ENCODE measurements around the gene PSME2.

PSME2 gene

GRCh38 chr14:24179294-24179960, 33.0 kb upstream of the PSME2 start:
- no peak for FAIRE-seq

GRCh38 chr14:24178399-24179178, 32.2 kb upstream of the PSME2 start:
- FAIRE-seq = no peak

- FAIRE-seq = no peak
Measured at GRCh38 chr14:24177891-24178290, 31.5 kb upstream of the PSME2 start.

DNA sequence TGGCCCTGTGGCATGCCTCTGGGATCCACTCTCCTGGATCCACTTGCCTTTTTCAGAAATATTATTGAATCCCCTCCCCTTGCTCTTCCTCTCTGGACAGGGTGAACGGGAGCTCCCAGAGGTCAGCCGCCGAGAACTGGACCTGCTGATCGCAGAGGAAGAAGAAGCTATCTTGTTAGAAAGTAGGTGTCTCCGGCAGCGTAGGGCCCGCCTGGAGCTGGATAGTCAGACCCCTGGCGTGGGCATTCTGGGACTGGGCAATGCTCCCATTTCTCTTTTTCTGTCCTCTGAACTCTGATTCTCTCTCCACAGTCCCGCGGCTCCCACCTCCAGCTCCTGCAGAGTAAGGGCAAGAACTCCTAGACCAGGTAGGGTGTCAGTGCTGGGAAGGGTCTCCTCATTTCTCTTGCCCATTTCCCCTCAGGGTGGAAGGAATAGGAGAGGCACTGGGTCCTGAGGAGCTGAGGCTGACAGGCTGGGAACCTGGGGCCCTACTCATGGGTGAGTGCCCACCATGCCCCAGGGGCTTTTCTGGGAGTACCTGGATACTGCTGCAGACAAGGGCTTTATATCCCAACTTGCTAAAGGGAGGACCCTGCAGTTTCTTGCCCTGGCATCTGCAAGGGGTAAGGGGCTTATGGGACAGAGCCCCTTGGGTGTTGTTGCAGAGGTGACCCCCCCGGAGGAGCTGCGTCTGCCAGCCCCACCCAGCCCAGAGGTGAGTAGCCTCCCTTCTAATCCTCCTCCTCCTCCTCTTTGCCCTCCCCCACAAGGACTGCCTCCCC, 30.8 kb upstream of the PSME2 start:
- FAIRE-seq = no peak

GRCh38 chr14:24176599-24176998, 30.2 kb upstream of the PSME2 start:
- no peak for FAIRE-seq

GRCh38 chr14:24172871-24173281, 26.5 kb upstream of the PSME2 start:
- no peak for FAIRE-seq

DNA sequence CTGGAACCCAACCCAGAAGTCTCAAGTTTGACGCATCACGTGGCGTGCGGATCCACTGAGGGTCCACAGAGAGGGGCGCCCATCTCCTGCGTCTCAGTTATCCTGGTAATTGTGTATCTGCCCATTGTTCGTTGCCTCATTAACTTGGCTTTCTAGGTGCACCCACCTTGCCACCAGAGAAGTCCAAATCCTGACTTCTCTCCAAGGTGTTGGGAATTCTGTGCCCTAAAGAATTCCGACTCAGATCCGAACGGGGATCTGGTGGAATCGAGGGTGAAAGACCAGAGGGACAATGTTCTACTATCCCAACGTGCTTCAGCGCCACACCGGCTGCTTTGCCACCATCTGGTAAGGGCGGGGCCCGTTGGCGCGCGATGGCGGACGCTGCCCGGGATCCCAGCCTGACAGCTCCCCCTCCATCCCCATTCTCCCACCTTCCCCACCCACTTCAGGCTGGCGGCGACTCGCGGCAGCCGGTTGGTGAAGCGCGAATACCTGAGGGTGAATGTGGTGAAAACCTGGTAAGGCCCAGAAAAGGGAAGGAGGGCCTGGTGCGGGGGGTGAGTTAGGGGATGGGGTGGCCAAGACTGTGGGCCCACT, 26.0 kb upstream of the PSME2 start:
- FAIRE-seq = no peak

- FAIRE-seq = peak; percentile 77
Measured at GRCh38 chr14:24171422-24172260, 25.2 kb upstream of the PSME2 start, which contains the start of gene REC8. TSS of gene REC8 (plus strand) at chr14:24172080. CDS start at chr14:24172553, 473 bp downstream.

DNA sequence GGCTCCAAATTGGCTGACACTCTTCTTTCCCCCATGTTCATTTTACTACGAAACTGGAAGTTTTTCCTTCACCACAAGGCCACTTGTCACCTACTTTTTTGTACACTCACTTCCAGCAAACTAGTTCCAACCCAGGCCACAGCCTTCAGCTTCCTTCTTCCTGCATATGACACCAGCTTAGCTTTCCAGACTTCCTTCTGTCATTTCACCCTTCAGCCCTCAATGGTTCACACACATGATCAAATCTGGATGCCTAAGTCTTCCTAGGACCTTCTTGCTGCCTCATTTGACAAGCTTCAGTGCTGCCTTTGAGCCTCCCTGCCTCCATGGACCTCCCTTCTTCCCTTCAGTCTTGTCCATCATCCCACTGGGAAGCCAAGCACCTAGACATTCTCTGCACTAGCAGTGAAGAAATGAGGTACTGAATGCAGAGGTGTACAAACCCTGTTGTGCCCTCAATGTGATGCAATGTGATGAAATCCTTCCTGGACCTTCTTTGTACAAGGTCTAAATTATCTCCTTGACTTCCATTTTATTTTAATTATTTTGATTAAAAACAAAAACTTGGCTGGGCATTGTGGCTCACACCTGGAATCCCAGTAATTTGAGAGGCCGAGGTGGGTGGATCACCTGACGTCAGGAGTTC, 21.2 kb upstream of the PSME2 start:
- FAIRE-seq = no peak

DNA sequence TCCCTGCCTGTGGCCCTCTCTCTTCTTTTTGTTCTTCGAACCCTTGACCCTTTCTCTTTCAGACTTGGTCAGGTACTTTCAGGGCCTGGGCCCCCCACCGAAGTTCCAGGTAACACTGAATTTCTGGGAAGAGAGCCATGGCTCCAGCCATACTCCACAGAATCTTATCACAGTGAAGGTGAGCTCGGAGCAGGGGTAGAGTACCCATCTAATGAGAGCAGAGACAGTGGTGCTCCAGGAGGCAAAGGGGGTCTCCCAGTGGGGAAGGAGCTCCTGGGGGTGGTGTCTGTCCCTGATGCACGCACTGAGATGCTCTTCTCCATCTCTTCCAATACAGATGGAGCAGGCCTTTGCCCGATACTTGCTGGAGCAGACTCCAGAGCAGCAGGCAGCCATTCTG, 19.4 kb upstream of the PSME2 start:
- FAIRE-seq = no peak

- no peak for FAIRE-seq
Measured at GRCh38 chr14:24164518-24164991, 18.1 kb upstream of the PSME2 start.

- no peak for FAIRE-seq
Measured at GRCh38 chr14:24162093-24162492, 15.7 kb upstream of the PSME2 start.

DNA sequence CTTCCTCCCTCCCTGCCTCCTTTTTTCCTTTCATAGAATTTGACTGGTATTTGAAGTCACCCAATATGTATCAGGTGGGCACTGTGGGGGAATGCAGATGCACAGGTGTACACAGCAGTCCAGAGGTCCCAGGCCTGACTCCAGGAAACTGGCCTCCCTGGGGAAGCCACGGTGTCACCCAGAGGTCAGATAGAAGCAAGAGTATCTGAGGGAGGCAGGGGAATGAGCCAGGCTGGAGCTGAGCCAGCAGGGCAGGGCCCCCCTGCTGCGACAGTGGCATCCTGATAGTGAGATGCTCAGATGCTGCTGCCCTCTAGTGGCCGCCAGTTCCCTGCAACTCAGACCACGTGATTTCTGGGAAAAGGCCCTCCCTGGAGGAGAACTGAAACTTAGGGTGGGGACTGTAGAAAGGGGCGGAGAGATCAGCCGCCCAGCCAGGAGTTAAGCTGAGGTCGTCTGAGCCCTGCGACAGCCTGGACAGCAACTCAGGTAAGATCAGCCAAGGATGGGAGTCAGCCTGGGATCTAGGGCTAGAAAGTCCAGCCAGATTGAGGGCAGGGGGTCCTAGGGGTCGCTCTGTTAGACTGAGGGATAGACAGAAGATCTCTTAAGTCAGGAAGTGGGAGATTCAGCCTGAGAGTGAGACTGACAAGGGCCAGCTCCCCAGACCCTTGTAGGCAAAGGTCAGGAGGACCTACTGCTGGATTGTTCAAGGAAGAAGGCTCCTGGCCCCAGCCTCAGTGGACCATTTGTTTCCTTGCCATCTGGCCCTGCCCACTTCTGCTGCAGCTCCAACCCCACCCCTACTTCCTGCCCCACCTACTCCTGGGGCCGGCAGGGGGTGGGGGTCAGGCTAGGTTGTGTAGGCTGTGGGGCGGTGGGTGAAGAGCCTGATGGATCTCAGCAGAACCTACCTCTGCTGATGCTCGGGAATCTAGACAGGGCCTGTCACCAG, 14.7 kb upstream of the PSME2 start, which contains the start of gene IRF9:
Gene IRF9, plus strand, starts transcription at position 416 of the 955 bp plus-strand sequence. CDS start 880 bp downstream, outside the sequence.
- peak; percentile 76 for FAIRE-seq

GRCh38 chr14:24160499-24160849, 14.1 kb upstream of the PSME2 start:
- FAIRE-seq = no peak

- FAIRE-seq = no peak
Measured at GRCh38 chr14:24159777-24160498, 13.5 kb upstream of the PSME2 start.

DNA sequence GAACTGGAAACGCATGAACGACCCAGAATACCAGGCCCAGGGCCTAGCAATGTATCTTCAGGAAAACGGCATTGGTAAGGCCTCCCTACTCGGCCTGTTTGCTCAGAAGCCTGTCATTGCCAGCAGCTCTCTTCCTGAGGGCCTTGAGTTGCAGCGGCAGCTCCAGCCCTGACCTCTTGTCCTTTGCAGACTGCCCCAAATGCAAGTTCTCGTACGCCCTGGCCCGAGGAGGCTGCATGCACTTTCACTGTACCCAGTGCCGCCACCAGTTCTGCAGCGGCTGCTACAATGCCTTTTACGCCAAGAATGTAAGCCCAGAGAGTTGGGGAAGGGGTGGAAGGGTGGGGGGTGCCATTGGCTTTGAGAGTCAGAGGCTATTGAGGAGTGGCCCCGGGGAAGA, 10.9 kb upstream of the PSME2 start:
- FAIRE-seq = no peak

GRCh38 chr14:24156840-24157239, 10.4 kb upstream of the PSME2 start:
- FAIRE-seq = no peak

GRCh38 chr14:24155100-24155499, 8.7 kb upstream of the PSME2 start:
- FAIRE-seq = no peak

DNA sequence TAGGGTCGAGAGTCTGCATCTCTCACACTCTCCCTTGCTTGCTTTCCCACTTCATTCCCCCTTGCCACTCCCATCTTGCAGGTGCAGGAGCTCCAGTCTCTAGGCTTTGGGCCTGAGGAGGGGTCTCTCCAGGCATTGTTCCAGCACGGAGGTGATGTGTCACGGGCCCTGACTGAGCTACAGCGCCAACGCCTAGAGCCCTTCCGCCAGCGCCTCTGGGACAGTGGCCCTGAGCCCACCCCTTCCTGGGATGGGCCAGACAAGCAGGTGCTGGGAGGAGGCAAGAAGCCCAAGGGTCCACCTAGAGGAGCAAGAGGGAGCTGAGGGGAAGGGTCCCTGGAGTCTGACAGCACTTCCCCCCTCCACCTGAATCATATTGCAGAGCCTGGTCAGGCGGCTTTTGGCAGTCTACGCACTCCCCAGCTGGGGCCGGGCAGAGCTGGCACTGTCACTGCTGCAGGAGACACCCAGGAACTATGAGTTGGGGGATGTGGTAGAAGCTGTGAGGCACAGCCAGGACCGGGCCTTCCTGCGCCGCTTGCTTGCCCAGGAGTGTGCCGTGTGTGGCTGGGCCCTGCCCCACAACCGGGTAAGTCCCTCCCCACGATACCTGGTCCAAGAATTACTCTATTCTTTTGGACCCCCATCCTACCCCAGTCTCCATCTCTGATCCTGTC, 5.1 kb upstream of the PSME2 start:
- FAIRE-seq = no peak
